ENCODE data around the gene CHST9.

Gene CHST9

GRCh38 chr18:27004056-27004829 is 180.9 kb downstream of the CHST9 start:
- Histone ChIP-seq H3K9me3 (ENCODE audit: control insufficient read depth, insufficient read depth, low read length) (no peaks in the 10 kb centered on the region), H3K9me2 (replicated peaks; ENCODE audit: control insufficient read depth, low read length) (no peaks in the 10 kb centered on the region), H3K4me1 (ENCODE audit: control insufficient read depth, low read length) (peaks cover 25% of the 10 kb centered on the region), H3F3A (ENCODE audit: control insufficient read depth, insufficient read depth) (no peaks in the 10 kb centered on the region), H4K20me1 (ENCODE audit: control insufficient read depth, insufficient read depth, low read depth, low read length) (no peaks in the 10 kb centered on the region), H3K36me3 (ENCODE audit: control insufficient read depth, low read length) (no peaks in the 10 kb centered on the region), H3K4me3 (ENCODE audit: low read length) (no peak overlapping the region), H3K4me2 (ENCODE audit: low read length) (no peak overlapping the region), H3K79me2 (ENCODE audit: control insufficient read depth, low read length) (no peaks in the 10 kb centered on the region), H3K27ac (ENCODE audit: low read depth, low read length) (no peak overlapping the region), H3K27me3 (ENCODE audit: control insufficient read depth, low read length) (no peaks in the 10 kb centered on the region)
- TF ChIP-seq EZH2phosphoT487 (IDR thresholded peaks at IDR 0.05; ENCODE audit: borderline replicate concordance, low read length) (no peak), CTCF (IDR thresholded peaks at IDR 0.05; ENCODE audit: low read depth, low read length, poor library complexity, severe bottlenecking) (peak; percentile 53)

- Histone ChIP-seq H3K4me2 (ENCODE audit: low read length) (peak overlapping the region; percentile 49), H4K20me1 (ENCODE audit: control insufficient read depth, insufficient read depth, low read depth, low read length) (no peaks in the 10 kb centered on the region), H3F3A (ENCODE audit: control insufficient read depth, insufficient read depth) (no peaks in the 10 kb centered on the region), H3K4me1 (ENCODE audit: control insufficient read depth, low read length) (peaks cover 30% of the 10 kb centered on the region), H3K27ac (ENCODE audit: low read depth, low read length) (peak overlapping the region; percentile 50), H3K9me3 (ENCODE audit: control insufficient read depth, insufficient read depth, low read length) (no peaks in the 10 kb centered on the region), H3K9me2 (replicated peaks; ENCODE audit: control insufficient read depth, low read length) (no peaks in the 10 kb centered on the region), H3K4me3 (ENCODE audit: low read length) (peak overlapping the region; percentile 17), H3K36me3 (ENCODE audit: control insufficient read depth, low read length) (no peaks in the 10 kb centered on the region), H3K79me2 (ENCODE audit: control insufficient read depth, low read length) (no peaks in the 10 kb centered on the region), H3K27me3 (ENCODE audit: control insufficient read depth, low read length) (no peaks in the 10 kb centered on the region)
- TF ChIP-seq EZH2phosphoT487 (IDR thresholded peaks at IDR 0.05; ENCODE audit: borderline replicate concordance, low read length) (no peak), CTCF (IDR thresholded peaks at IDR 0.05; ENCODE audit: low read depth, low read length, poor library complexity, severe bottlenecking) (no peak)
These were observed 185.3 kb downstream of the CHST9 start for GRCh38 chr18:26999797-27000196.

- Histone ChIP-seq H4K20me1 (ENCODE audit: control insufficient read depth, insufficient read depth, low read depth, low read length) (no peaks in the 10 kb centered on the region), H3K4me2 (ENCODE audit: low read length) (no peak overlapping the region), H3K79me2 (ENCODE audit: control insufficient read depth, low read length) (no peaks in the 10 kb centered on the region), H3F3A (ENCODE audit: control insufficient read depth, insufficient read depth) (no peaks in the 10 kb centered on the region), H3K27me3 (ENCODE audit: control insufficient read depth, low read length) (no peaks in the 10 kb centered on the region), H3K36me3 (ENCODE audit: control insufficient read depth, low read length) (no peaks in the 10 kb centered on the region), H3K9me2 (replicated peaks; ENCODE audit: control insufficient read depth, low read length) (no peaks in the 10 kb centered on the region), H3K9me3 (ENCODE audit: control insufficient read depth, insufficient read depth, low read length) (peaks cover 4% of the 10 kb centered on the region; the same call in 1 of the 2 replicates), H3K4me3 (ENCODE audit: low read length) (no peak overlapping the region), H3K4me1 (ENCODE audit: control insufficient read depth, low read length) (peaks cover 4% of the 10 kb centered on the region), H3K27ac (ENCODE audit: low read depth, low read length) (no peak overlapping the region)
- TF ChIP-seq CTCF (IDR thresholded peaks at IDR 0.05; ENCODE audit: low read depth, low read length, poor library complexity, severe bottlenecking), result no peak
- TF ChIP-seq EZH2phosphoT487 (IDR thresholded peaks at IDR 0.05; ENCODE audit: borderline replicate concordance, low read length), result no peak
These were observed 191.5 kb downstream of the CHST9 start for GRCh38 chr18:26993568-26993967.

All from DOHH2 (cell line).